SK-N-SH treated with all-trans-retinoic acid at 6 μM for 48 hours (cell line): Measurements from ENCODE around the gene MTARC1.

Source experiments
- RARB ChIP-seq: fragments of 250-450 bp; sonication (Bioruptor Pico); IDR thresholded peaks from 2 replicates; pipeline ENCODE4 v1.8.0; 2021; ENCODE audit warnings: mild to moderate bottlenecking, moderate library complexity
- TF ChIP-seq, protein P1 (sequence below): fragments of 250-450 bp; sonication (Bioruptor Pico); IDR thresholded peaks from 2 replicates; pipeline ENCODE4 v1.5.0; 2020; ENCODE audit warnings: mild to moderate bottlenecking, moderate library complexity

GRCh38 chr1:220742520-220742919, 44.2 kb upstream of the MTARC1 start:
- no peak for TF ChIP-seq RARB (CRISPR knock-in tag)
- TF ChIP-seq, protein P1, sequence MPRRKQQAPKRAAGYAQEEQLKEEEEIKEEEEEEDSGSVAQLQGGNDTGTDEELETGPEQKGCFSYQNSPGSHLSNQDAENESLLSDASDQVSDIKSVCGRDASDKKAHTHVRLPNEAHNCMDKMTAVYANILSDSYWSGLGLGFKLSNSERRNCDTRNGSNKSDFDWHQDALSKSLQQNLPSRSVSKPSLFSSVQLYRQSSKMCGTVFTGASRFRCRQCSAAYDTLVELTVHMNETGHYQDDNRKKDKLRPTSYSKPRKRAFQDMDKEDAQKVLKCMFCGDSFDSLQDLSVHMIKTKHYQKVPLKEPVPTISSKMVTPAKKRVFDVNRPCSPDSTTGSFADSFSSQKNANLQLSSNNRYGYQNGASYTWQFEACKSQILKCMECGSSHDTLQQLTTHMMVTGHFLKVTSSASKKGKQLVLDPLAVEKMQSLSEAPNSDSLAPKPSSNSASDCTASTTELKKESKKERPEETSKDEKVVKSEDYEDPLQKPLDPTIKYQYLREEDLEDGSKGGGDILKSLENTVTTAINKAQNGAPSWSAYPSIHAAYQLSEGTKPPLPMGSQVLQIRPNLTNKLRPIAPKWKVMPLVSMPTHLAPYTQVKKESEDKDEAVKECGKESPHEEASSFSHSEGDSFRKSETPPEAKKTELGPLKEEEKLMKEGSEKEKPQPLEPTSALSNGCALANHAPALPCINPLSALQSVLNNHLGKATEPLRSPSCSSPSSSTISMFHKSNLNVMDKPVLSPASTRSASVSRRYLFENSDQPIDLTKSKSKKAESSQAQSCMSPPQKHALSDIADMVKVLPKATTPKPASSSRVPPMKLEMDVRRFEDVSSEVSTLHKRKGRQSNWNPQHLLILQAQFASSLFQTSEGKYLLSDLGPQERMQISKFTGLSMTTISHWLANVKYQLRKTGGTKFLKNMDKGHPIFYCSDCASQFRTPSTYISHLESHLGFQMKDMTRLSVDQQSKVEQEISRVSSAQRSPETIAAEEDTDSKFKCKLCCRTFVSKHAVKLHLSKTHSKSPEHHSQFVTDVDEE = no peak
